Measurements from ENCODE around the gene CNTNAP4.

- TF ChIP-seq MAX (CRISPR knock-in tag; IDR thresholded peaks at IDR 0.05): no peak
- no peak for TF ChIP-seq NFATC4 (CRISPR knock-in tag; IDR thresholded peaks at IDR 0.05)
- no peak for TF ChIP-seq AR (CRISPR knock-in tag; IDR thresholded peaks at IDR 0.05)
- TF ChIP-seq PREB (CRISPR knock-in tag; IDR thresholded peaks at IDR 0.05; ENCODE audit: borderline replicate concordance): no peak
- TF ChIP-seq, protein P1, sequence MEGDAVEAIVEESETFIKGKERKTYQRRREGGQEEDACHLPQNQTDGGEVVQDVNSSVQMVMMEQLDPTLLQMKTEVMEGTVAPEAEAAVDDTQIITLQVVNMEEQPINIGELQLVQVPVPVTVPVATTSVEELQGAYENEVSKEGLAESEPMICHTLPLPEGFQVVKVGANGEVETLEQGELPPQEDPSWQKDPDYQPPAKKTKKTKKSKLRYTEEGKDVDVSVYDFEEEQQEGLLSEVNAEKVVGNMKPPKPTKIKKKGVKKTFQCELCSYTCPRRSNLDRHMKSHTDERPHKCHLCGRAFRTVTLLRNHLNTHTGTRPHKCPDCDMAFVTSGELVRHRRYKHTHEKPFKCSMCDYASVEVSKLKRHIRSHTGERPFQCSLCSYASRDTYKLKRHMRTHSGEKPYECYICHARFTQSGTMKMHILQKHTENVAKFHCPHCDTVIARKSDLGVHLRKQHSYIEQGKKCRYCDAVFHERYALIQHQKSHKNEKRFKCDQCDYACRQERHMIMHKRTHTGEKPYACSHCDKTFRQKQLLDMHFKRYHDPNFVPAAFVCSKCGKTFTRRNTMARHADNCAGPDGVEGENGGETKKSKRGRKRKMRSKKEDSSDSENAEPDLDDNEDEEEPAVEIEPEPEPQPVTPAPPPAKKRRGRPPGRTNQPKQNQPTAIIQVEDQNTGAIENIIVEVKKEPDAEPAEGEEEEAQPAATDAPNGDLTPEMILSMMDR (IDR thresholded peaks at IDR 0.05): no peak
- no peak for TF ChIP-seq NFYB (CRISPR knock-in tag; conservative IDR thresholded peaks at IDR 0.05; ENCODE audit: low read depth)
Measured at GRCh38 chr16:76598498-76598897, 321.3 kb downstream of the CNTNAP4 start.

Data from WTC11 (cell line).